ENCODE data around the gene RMC1. TPM values are rescaled to one million over a fixed set of nuclear protein-coding genes. Genes with fewer than 3 reads are reported as not detected.

RMC1 gene
- total and polyA plus RNA-seq, 2 of the 13 experiments (the other 11 are each of a cell fraction or from before 2014, with no cell fraction given) = 9.4 to 19.5 TPM

GRCh38 chr18:23539296-23539695 lies 36.0 kb downstream of the RMC1 start:
- H3K4me3 ChIP-seq (replicated peaks in 1 of 3; ENCODE audit: insufficient read depth in 1 of 3, low read depth in 2 of 3, low read length in 3 of 3) = no peak overlapping the region
- WGBS (ENCODE audit: low lambda C conversion rate) = 95% methylated on average over 9 of the region's 9 CpGs
- intact Hi-C loops (cut with micrococcal nuclease; ENCODE audit: unreplicated experiment) = no loop called here
- BruUV-seq (replicated peaks) = no TSS peak
- CTCF ChIA-PET (ENCODE audit: low intra/inter-chr PET ratio, low total read pairs) = no interaction called here
- no peaks in the 10 kb centered on the region for H3K27me3 ChIP-seq (ENCODE audit: control insufficient read depth in 1 of 2, insufficient read depth in 2 of 2, low read length in 2 of 2)
- H2AFZ ChIP-seq (ENCODE audit: low read length) = no peak overlapping the region
- no peaks in the 10 kb centered on the region for H4K20me1 ChIP-seq (ENCODE audit: insufficient read depth, low read length)
- in situ Hi-C loops (cut with HindIII; ENCODE audit: extremely low pct_ligation_motif_present, low pct_unique_long_range_greater_than_20kb) = no loop called here
- ATAC-seq = no peak
- no peak overlapping the region for H3K27ac ChIP-seq (ENCODE audit: extremely low read length, insufficient read depth, low read length)
- no peak overlapping the region for H3K9ac ChIP-seq (ENCODE audit: insufficient read depth, low read depth, low read length)
- H3K36me3 ChIP-seq (replicated peaks in 1 of 2; ENCODE audit: control insufficient read depth in 1 of 2, insufficient read depth in 2 of 2, low read length in 2 of 2) = peaks cover 47 to 97% of the 10 kb centered on the region in 2 experiments
- H3K4me1 ChIP-seq (ENCODE audit: insufficient read depth, low read length) = peaks cover 15% of the 10 kb centered on the region
- no peak for FAIRE-seq
- POLR2A ChIA-PET = no interaction called here
- no peaks in the 10 kb centered on the region for H3K9me3 ChIP-seq (ENCODE audit: low read length)
- DNase-seq (ENCODE audit: low spot score) = no peak
- H3K4me2 ChIP-seq (ENCODE audit: low read depth, low read length) = no peak overlapping the region
- TF ChIP-seq TFDP1 (CRISPR knock-in tag; IDR thresholded peaks at IDR 0.05; ENCODE audit: borderline replicate concordance) = no peak
- TF ChIP-seq ZNF275 (CRISPR knock-in tag; IDR thresholded peaks at IDR 0.05; ENCODE audit: borderline replicate concordance) = no peak
- no peak for TF ChIP-seq IRF1 (CRISPR knock-in tag; IDR thresholded peaks at IDR 0.05; ENCODE audit: low read depth)
- TF ChIP-seq ZNF510 (CRISPR knock-in tag; IDR thresholded peaks at IDR 0.05; ENCODE audit: low read depth) = no peak
- TF ChIP-seq SNAI1 (CRISPR knock-in tag; IDR thresholded peaks at IDR 0.05; ENCODE audit: borderline replicate concordance) = no peak
- TF ChIP-seq RFX1 (IDR thresholded peaks at IDR 0.05) = no peak
- TF ChIP-seq ZBTB34 (CRISPR knock-in tag; IDR thresholded peaks at IDR 0.05) = no peak
- no peak for TF ChIP-seq NFRKB (IDR thresholded peaks at IDR 0.05)
- TF ChIP-seq SMYD3 (CRISPR knock-in tag; IDR thresholded peaks at IDR 0.05) = no peak
- TF ChIP-seq SIN3B (IDR thresholded peaks at IDR 0.05; ENCODE audit: low read length) = no peak
- no peak for TF ChIP-seq ZNF570 (CRISPR knock-in tag; IDR thresholded peaks at IDR 0.05; ENCODE audit: borderline replicate concordance)
- TF ChIP-seq ATM (IDR thresholded peaks at IDR 0.05; ENCODE audit: borderline replicate concordance) = no peak
- TF ChIP-seq GTF2F1 (IDR thresholded peaks at IDR 0.05; ENCODE audit: low read length) = no peak
- no peak for TF ChIP-seq SAFB2 (CRISPR knock-in tag; IDR thresholded peaks at IDR 0.05; ENCODE audit: borderline replicate concordance, low read depth)
- TF ChIP-seq ZNF629 (CRISPR knock-in tag; conservative IDR thresholded peaks at IDR 0.05) = no peak
- no peak for TF ChIP-seq TEF (CRISPR knock-in tag; IDR thresholded peaks at IDR 0.05)
- H3K79me2 ChIP-seq (ENCODE audit: insufficient read depth, low read length) = no peaks in the 10 kb centered on the region

All from HepG2 (cell line).